HFFc6 (cell line): ENCODE measurements around the gene EXOC4. TPM values are rescaled to one million over a fixed set of nuclear protein-coding genes. Genes with fewer than 3 reads are reported as not detected.
A peak's percentile ranks its signal among the peaks of the same experiment; 100 is the strongest.

Experiments
- DNase-seq: peaks from one replicate; pipeline ENCODE4 v3.0.0-alpha.2; 2018
- H3K27ac Mint-ChIP-seq: 2 replicates; pipeline ENCODE4 v1.8.0; 2020; ENCODE audit warnings: mild to moderate bottlenecking, mixed read lengths
- H3K27me3 Mint-ChIP-seq: 2 replicates; pipeline ENCODE4 v1.8.0; 2021; ENCODE audit warnings: mild to moderate bottlenecking, moderate library complexity, mixed read lengths; ENCODE audit not compliant: insufficient read depth
- H3K36me3 Mint-ChIP-seq: 2 replicates; pipeline ENCODE4 v1.8.0; 2021; ENCODE audit warnings: low read depth, mixed read lengths
- H3K4me1 Mint-ChIP-seq: 2 replicates; pipeline ENCODE4 v1.8.0; 2020; ENCODE audit warnings: low read depth, mixed read lengths
- H3K4me3 Mint-ChIP-seq: 2 replicates; pipeline ENCODE4 v1.8.0; 2020; ENCODE audit warnings: mild to moderate bottlenecking, moderate library complexity, mixed read lengths
- H3K9me3 Mint-ChIP-seq: 2 replicates; pipeline ENCODE4 v1.8.0; 2020; ENCODE audit warnings: mild to moderate bottlenecking, mixed read lengths
- CTCF ChIP-seq: fragments of 200-600 bp; sonication (generic); IDR thresholded peaks from 2 replicates; pipeline ENCODE4 v1.5.0; 2021; ENCODE audit warnings: antibody characterized with exemption, mild to moderate bottlenecking
- total RNA-seq, 6 experiments: library from RNA; stranded (reverse); fragmentation: NEBNext Ultra II Directional; extraction: Animal tissue kit (Norgen Biotek cat#: 25700); gene quantifications; 2 replicates in 1 of 6; 3 replicates in 5 of 6; pipeline ENCODE4 v1.2.3, GENCODE V29; 2021

EXOC4 gene
- total RNA-seq, 6 experiments from 2014 or later, result 57.6 to 67.6 (median 61.4) TPM

DNA sequence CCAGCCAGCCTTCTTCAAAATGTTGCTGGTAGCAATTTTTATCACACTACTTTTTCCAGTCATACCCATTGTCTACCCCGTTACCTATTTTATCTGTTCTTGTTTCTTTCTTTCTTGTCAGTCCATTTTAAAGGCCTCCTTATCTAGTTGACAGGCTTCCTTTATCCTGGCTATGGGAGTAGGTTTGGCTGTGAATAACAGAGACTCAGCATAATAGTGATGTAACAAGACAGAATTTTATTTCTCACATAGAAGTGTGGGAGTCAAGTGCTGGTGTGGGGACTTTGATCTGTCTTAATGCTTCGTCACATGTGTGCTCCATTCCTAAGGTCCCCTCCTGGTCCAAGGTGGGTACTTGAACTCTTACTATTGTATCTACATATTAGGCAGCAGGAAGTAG, 283.6 kb downstream of the EXOC4 start:
- no peaks in the 10 kb centered on the region for H3K27me3 Mint-ChIP-seq
- H3K4me1 Mint-ChIP-seq, result peaks cover 12% of the 10 kb centered on the region
- no peak for TF ChIP-seq CTCF
- H3K36me3 Mint-ChIP-seq, result no peaks in the 10 kb centered on the region
- H3K4me3 Mint-ChIP-seq, result no peak overlapping the region
- no peak for DNase-seq
- no peaks in the 10 kb centered on the region for H3K9me3 Mint-ChIP-seq
- H3K27ac Mint-ChIP-seq, result no peak overlapping the region

DNA sequence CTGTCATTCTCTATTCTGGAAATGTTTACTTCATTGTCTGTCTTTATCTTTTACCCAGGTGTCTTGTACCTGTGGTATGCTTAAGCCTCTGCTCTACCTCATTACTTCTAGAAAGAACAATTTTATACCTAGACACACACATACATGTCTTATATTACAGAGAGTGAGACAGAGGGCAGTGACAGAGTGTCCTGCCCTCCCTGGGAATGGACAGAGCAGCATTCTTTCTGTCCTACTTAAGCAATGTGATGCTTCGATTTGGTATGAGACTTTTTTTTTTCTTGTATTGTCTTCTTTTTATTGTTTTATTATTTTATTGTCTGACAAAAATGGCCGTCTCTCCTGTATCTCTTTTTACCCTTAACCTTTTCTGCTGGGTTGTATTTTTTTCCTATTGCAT, 286.1 kb downstream of the EXOC4 start:
- Mint-ChIP-seq H3K27me3 (no peaks in the 10 kb centered on the region), H3K27ac (peak overlapping the region; percentile 38; the same call in 1 of the 2 replicates), H3K9me3 (no peaks in the 10 kb centered on the region), H3K4me3 (no peak overlapping the region), H3K36me3 (no peaks in the 10 kb centered on the region), H3K4me1 (peaks cover 12% of the 10 kb centered on the region)
- peak; percentile 29 for DNase-seq
- TF ChIP-seq CTCF, result no peak

- DNase-seq, result no peak
- Mint-ChIP-seq H3K27ac (no peak overlapping the region), H3K9me3 (no peaks in the 10 kb centered on the region), H3K36me3 (no peaks in the 10 kb centered on the region), H3K4me1 (peaks cover 18% of the 10 kb centered on the region), H3K4me3 (no peak overlapping the region), H3K27me3 (no peaks in the 10 kb centered on the region)
- TF ChIP-seq CTCF, result no peak
Observed at GRCh38 chr7:133540096-133540860, 287.4 kb downstream of the EXOC4 start.

DNA sequence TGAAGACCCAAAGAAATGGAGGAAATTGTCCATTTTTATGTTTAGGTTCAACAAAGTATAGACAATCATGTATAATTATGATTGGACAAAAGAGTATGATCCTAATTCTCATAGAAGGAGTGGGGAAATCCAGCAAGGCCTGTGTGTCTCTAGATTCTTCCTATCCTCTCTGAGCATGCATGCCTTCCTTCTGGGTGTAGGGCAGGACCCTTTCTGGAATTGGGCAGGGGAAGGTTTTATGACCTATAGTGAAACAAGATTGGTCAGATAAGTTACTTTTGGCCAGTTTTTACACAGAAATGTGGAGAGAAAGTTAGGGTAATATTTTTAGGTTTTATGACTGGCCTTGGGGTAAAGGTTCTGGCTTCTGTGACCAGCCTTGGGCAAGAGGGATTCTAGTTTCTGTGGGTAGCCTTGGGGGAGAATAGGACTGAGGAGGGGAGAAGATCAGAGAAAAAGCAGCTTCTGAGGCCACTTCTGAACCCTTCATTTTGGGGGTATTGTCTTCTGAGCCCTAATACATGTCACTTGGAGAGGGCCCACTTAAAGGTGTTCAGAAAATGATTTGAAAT, 289.4 kb downstream of the EXOC4 start:
- TF ChIP-seq CTCF, result no peak

GRCh38 chr7:133543657-133544056, 290.8 kb downstream of the EXOC4 start:
- TF ChIP-seq CTCF, result no peak
- Mint-ChIP-seq H3K4me3 (no peak overlapping the region), H3K36me3 (peaks cover 5% of the 10 kb centered on the region; the same call in 1 of the 2 replicates), H3K27me3 (no peaks in the 10 kb centered on the region), H3K27ac (no peak overlapping the region), H3K4me1 (peaks cover 26% of the 10 kb centered on the region), H3K9me3 (no peaks in the 10 kb centered on the region)
- no peak for DNase-seq

More for the DNA sequence above, 289.4 kb downstream of the EXOC4 start:
- peaks cover 26% of the 10 kb centered on the region for H3K4me1 Mint-ChIP-seq
- H3K4me3 Mint-ChIP-seq, result no peak overlapping the region
- no peaks in the 10 kb centered on the region for H3K27me3 Mint-ChIP-seq
- no peak overlapping the region for H3K27ac Mint-ChIP-seq
- no peaks in the 10 kb centered on the region for H3K36me3 Mint-ChIP-seq
- H3K9me3 Mint-ChIP-seq, result no peaks in the 10 kb centered on the region
- no peak for DNase-seq
